ENCODE measurements around the gene PRSS22. TPM values are rescaled to one million over a fixed set of nuclear protein-coding genes. Genes with fewer than 3 reads are reported as not detected.
"Not testable (repeated sequence)": the region's sequence is repeated elsewhere in the genome, so short reads cannot be mapped to it uniquely, and the experiment has no call there.

The PRSS22 gene
- total and polyA plus RNA-seq, 2 donors (not counting 1 experiment from before 2014, with no cell fraction given) = not detected

DNA sequence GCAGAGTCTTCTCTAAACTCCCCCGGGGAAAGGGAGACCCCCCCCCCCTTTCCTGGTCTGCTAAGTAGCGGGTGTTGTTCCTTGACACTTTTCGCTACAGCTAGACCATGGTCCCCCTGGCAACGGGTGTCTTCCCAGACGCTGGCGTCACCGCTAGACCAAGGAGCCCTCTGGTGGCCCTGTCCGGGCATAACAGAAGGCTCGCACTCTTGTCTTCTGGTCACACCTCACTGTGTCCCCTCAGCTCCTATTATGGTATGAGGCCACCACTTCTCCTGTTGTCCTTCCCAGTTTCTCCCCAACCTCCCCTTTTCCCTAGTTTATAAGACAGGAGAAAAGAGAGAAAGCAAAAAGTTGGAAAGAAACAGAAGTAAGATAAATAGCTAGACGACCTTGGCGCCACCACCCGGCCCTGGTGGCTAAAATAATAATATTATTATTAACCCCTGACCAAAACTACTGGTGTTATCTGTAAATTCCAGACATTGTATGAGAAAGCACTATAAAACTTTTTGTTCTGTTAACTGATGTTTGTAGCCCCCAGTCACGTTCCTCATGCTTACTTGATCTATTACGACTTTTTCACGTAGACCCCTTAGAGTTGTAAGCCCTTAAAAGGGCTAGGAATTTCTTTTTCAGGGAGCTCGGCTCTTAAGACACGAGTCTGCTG lies 49.2 kb upstream of the PRSS22 start:
- peaks cover 40% of the 10 kb centered on the region for H3K4me1 Mint-ChIP-seq
- peak overlapping the region; percentile 61 for H3K4me3 Mint-ChIP-seq
- H3K4me3 ChIP-seq (ENCODE audit: control extremely low read depth in 1 of 5, extremely low read depth in 1 of 5, insufficient read depth in 1 of 5, low read depth in 2 of 5, low read length in 4 of 5); H3K36me3 ChIP-seq (replicated peaks in 1 of 2; ENCODE audit: control extremely low read depth in 1 of 2, control insufficient read depth in 1 of 2, extremely low read depth in 1 of 2, insufficient read depth in 2 of 2, low read length in 1 of 2); H2AFZ ChIP-seq (ENCODE audit: insufficient read depth, low read depth, low read length, poor library complexity, severe bottlenecking); H4K20me1 ChIP-seq (ENCODE audit: control insufficient read depth, insufficient read depth, low read length, poor library complexity, severe bottlenecking); POLR2A ChIA-PET; H3K27me3 ChIP-seq (replicated peaks in 1 of 4; ENCODE audit: control extremely low read depth in 1 of 4, control insufficient read depth in 3 of 4, insufficient read depth in 4 of 4, low read length in 3 of 4); H3K27me3 Mint-ChIP-seq; H3K9ac ChIP-seq (ENCODE audit: low read length); ATAC-seq (ENCODE audit: low read depth); H3K9me3 ChIP-seq (ENCODE audit: control extremely low read depth in 1 of 3, control insufficient read depth in 2 of 3, insufficient read depth in 1 of 3, low read length in 2 of 3); H3K79me2 ChIP-seq (ENCODE audit: control insufficient read depth, insufficient read depth, low read length); H3K4me2 ChIP-seq (replicated peaks; ENCODE audit: low read depth, low read length, poor library complexity, severe bottlenecking); H3K9me3 Mint-ChIP-seq (ENCODE audit: insufficient read depth): not testable (repeated sequence)
- H3K4me1 ChIP-seq (ENCODE audit: control insufficient read depth in 2 of 2, insufficient read depth in 2 of 2, low read length in 2 of 2) = peaks cover 13 to 35% of the 10 kb centered on the region in 2 donors
- H3K27ac ChIP-seq (ENCODE audit: low read length in 2 of 2) = peak overlapping the region in 1 of 2 donors; percentile 30
- DNase-seq = peak; percentile 76
- peak; percentile 55 for TF ChIP-seq CTCF (IDR thresholded peaks at IDR 0.05)
- intact Hi-C loops (cut with micrococcal nuclease) = loop anchor here (1.0 to 10.0 kb wide), 2 partner anchors 32 to 752 kb away; partner anchors contain the start of gene TRAF7
- CTCF ChIA-PET = interaction anchor here (0.7 to 3.6 kb wide), 11 partner anchors 10 to 52 kb away, joined by 3 to 23 read pairs (median 5); partner anchors contain the start of gene FLYWCH2
- H3K27ac Mint-ChIP-seq = peak overlapping the region; percentile 67
- 9% methylated on average over 9 of the region's 17 CpGs for WGBS (ENCODE audit: insufficient coverage)

- H3K9ac ChIP-seq (ENCODE audit: low read length) = peak overlapping the region; percentile 5
- H3K4me1 ChIP-seq (ENCODE audit: control insufficient read depth in 2 of 2, insufficient read depth in 2 of 2, low read length in 2 of 2) = peaks cover 10 to 29% of the 10 kb centered on the region in 2 donors
- H3K79me2 ChIP-seq (ENCODE audit: control insufficient read depth, insufficient read depth, low read length) = no peaks in the 10 kb centered on the region
- ChIA-PET CTCF (interaction anchor here (0.6 to 3.6 kb wide), 8 partner anchors 9 to 38 kb away, joined by 3 to 23 read pairs (median 6); partner anchors contain the start of gene FLYWCH2), POLR2A (interaction anchor here (1.2 to 1.6 kb wide), 2 partner anchors 23 to 37 kb away, joined by 5 to 8 read pairs; partner anchors contain the start of gene FLYWCH2)
- TF ChIP-seq EZH2 (IDR thresholded peaks at IDR 0.05; ENCODE audit: borderline replicate concordance, insufficient read depth, low read depth, low read length, poor library complexity, severe bottlenecking) (no peak), CTCF (IDR thresholded peaks at IDR 0.05) (no peak)
- Mint-ChIP-seq H3K27ac (peak overlapping the region; percentile 84), H3K4me1 (peaks cover 33% of the 10 kb centered on the region), H3K4me3 (peak overlapping the region; percentile 93), H3K9me3 (ENCODE audit: insufficient read depth) (no peaks in the 10 kb centered on the region), H3K27me3 (no peaks in the 10 kb centered on the region)
- H3K9me3 ChIP-seq (ENCODE audit: control extremely low read depth in 1 of 3, control insufficient read depth in 2 of 3, insufficient read depth in 1 of 3, low read length in 2 of 3) = peaks cover 0 to 4% (median 0%) of the 10 kb centered on the region in 3 donors
- ATAC-seq (ENCODE audit: low read depth) = no peak
- 44% methylated on average over 9 of the region's 12 CpGs for WGBS (ENCODE audit: insufficient coverage)
- H3K27ac ChIP-seq (ENCODE audit: low read length in 2 of 2) = no peak overlapping the region
- DNase-seq = no peak
- no peaks in the 10 kb centered on the region for H4K20me1 ChIP-seq (ENCODE audit: control insufficient read depth, insufficient read depth, low read length, poor library complexity, severe bottlenecking)
- no peaks in the 10 kb centered on the region for H3K36me3 ChIP-seq (replicated peaks in 1 of 2; ENCODE audit: control extremely low read depth in 1 of 2, control insufficient read depth in 1 of 2, extremely low read depth in 1 of 2, insufficient read depth in 2 of 2, low read length in 1 of 2)
- H2AFZ ChIP-seq (ENCODE audit: insufficient read depth, low read depth, low read length, poor library complexity, severe bottlenecking) = no peak overlapping the region
- no peaks in the 10 kb centered on the region for H3K27me3 ChIP-seq (replicated peaks in 1 of 4; ENCODE audit: control extremely low read depth in 1 of 4, control insufficient read depth in 3 of 4, insufficient read depth in 4 of 4, low read length in 3 of 4)
- peak overlapping the region; percentile 98 for H3K4me2 ChIP-seq (replicated peaks; ENCODE audit: low read depth, low read length, poor library complexity, severe bottlenecking)
- H3K4me3 ChIP-seq (ENCODE audit: control extremely low read depth in 1 of 5, extremely low read depth in 1 of 5, insufficient read depth in 1 of 5, low read depth in 2 of 5, low read length in 4 of 5) = peak overlapping the region in 3 of 5 experiments; percentile 21 to 39 (median 38)
- intact Hi-C loops (cut with micrococcal nuclease) = loop anchor here (1.0 to 10.0 kb wide), 6 partner anchors 9 to 751 kb away; partner anchors contain the start of genes KREMEN2, THOC6 and TRAF7
These were observed 48.0 kb upstream of the PRSS22 start for GRCh38 chr16:2905988-2906387.

Data from B cell (primary cell).